Inflammatory macrophage (primary cell): ENCODE data around the gene TOMM22.
A peak's percentile ranks its signal among the peaks of the same experiment; 100 is the strongest.
"Not testable (repeated sequence)": the region's sequence is repeated elsewhere in the genome, so short reads cannot be mapped to it uniquely, and the experiment has no call there.

ENCODE experiments used
- DNase-seq, 2 donors: peaks; one replicate each; pipeline ENCODE4 v3.0.0-alpha.2; 2020 to 2022
- total RNA-seq, 18 experiments: gene quantifications; one replicate each; lab custom pipeline; 2026; ENCODE audit warnings: mixed read lengths in 6 of 18, inconsistent platforms in 2 of 18; lab: John Stamatoyannopoulos, UW

The TOMM22 gene
- total RNA-seq, result 29.3 to 71.3 (median 54.5) reads per million in 18 experiments

- DNase-seq, result peak; percentile 89 to 92
Measured at GRCh38 chr22:38681582-38682335, at the start of gene TOMM22. Gene TOMM22, plus strand, starts transcription at chr22:38681957. Its CDS starts 22 bp downstream, at chr22:38681979.

- no peak for DNase-seq
Measured at GRCh38 chr22:38632528-38632927, 49.2 kb upstream of the TOMM22 start.

- no peak for DNase-seq
Measured at GRCh38 chr22:38638216-38638615, 43.5 kb upstream of the TOMM22 start.

GRCh38 chr22:38638728-38639127, 43.0 kb upstream of the TOMM22 start:
- no peak for DNase-seq

- no peak for DNase-seq
Measured at GRCh38 chr22:38641476-38642040, 40.2 kb upstream of the TOMM22 start.

GRCh38 chr22:38644245-38644644, 37.5 kb upstream of the TOMM22 start:
- DNase-seq, result not testable (repeated sequence)

DNA sequence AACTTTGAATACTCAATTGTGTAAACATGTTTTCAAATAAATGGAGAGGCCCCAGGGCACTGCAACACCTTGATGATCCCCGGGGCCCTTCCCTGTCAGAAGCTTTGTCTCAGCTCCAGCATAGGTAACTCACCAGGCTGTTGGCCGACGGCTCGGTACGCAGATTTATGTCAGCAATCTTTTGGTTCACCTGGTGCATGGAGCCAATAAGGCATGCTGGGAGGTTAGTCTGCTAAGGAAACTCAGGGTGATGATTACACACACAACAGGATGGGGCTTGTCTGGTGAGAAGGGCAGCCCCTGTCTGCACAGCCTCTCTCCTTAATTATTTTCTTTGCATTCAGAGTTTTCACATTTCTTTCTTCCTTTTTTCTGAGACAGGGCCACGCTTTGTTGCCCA, 36.3 kb upstream of the TOMM22 start:
- no peak for DNase-seq

DNA sequence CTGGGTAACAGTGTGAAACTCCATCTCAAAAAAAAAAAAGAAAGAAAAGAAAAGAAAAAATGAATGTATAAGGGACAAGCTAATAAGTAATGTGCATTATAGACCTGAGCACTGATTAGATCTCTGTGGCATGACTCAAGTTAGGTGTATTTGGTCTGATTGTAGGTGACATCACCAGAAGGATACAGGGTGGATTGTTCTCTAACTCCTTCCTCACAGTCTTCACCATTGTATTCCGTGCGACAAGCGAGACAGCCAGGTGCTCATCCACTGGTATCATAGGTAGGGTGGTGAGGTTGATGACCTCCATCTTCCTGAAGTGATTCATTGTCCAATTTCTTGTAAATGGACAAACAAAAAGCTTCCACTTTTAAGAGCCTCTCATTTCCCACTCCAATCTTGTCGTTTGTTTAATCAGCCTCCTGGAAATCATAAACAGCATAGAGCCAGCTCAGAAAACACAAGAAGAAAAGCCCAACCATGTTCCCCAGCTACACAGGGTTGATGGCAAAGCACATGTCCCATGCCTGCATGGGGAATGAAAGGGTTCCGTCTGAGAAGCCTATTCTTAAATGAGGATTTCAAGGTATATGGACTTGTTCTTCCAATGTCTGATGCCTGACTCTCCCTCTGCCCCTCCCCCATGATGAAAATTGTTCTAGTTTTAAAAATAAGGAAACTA, 31.8 kb upstream of the TOMM22 start:
- DNase-seq, result no peak

GRCh38 chr22:38652859-38653258, 28.9 kb upstream of the TOMM22 start:
- DNase-seq, result no peak

DNA sequence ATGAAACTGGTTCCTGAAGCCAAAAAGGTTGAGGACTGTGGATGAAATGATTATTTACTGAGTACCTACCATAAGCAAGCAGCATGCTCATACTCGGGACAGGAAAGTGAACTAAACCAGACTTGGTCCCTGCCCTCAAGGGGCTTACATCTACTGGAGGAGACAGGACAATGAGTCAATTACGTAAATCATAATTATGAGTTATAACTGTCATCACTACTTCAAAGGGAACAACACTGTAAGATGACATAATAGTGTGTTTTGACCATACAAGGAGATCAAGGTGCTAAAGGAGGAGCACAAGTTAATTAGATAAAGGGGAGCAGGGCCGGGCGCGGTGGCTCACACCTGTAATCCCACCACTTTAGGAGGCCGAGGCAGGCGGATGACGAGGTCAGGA, 28.0 kb upstream of the TOMM22 start:
- DNase-seq, result no peak

GRCh38 chr22:38655519-38656255, 26.1 kb upstream of the TOMM22 start:
- DNase-seq, result no peak

DNA sequence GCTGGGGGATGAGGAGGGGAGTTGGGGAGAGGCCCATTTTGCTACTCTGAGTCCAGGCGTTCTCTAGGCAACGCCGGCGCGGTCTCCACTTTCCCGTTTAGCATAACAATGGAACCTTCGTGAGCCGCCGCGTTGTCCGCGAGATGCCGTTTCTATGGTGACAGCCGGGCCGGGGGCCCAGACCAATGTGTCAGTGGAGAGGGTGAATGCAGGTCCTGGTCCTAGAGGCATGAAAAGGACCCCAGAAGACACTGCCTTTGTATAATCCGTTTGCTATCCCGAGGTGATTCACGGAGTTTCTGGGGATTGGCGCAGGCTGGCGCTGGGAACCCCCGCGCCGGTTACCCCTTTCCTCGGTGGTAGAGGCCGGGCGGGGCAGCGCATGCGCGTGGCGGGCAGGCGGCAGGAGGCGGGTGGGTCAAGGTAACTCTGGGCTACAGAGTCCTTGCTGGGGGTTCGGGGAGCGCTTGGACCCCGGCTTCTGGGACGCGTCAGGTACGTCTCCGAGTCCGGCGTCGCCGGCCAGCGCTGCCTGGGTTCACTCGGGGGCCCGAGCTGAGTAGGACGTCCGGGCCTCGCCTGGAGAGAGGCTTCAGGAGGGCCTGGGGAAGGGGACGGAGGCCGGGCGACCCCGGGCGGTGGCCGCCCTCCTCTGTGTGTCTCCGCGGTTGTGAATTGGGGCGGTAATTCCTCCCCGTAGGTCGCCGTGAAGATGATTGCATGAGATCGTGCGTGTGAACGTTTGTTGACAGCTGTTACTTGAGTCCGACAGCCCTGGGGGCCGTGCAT, 25.3 kb upstream of the TOMM22 start, which contains the start of the genes CBY1 and FAM227A:
Gene CBY1 (plus strand): TSS at position 383 of the 789 bp plus-strand sequence. CDS start 11,417 bp downstream, outside the sequence.
Gene FAM227A (minus strand): TSS at position 137 of the 789 bp plus-strand sequence. CDS start 6,224 bp downstream, outside the sequence.
- peak; percentile 79 to 89 for DNase-seq

GRCh38 chr22:38657045-38657909, 24.5 kb upstream of the TOMM22 start:
- no peak for DNase-seq

- no peak for DNase-seq
Measured at GRCh38 chr22:38674888-38675287, 6.9 kb upstream of the TOMM22 start.

GRCh38 chr22:38675833-38676232, 5.9 kb upstream of the TOMM22 start:
- no peak for DNase-seq

DNA sequence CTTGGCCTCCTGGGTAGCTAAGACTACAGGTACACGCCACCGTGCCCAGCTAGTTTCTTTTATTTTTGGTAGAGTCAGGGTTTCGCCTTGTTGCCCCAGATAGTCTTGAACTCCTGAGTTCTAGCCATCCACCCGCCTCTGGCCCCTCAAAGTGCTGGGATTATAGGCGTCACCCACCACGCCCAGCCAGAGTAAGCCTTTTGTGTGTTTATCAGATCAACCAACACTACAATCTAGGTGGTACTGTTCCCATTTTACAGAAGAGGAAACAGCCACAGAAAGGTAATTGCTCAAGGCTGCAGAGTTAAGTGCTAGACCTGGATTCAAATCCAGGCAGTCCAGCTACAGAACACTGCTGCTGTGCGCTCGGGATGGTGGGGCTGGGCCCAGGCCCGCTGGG, 3.1 kb downstream of the TOMM22 start:
- DNase-seq, result no peak

DNA sequence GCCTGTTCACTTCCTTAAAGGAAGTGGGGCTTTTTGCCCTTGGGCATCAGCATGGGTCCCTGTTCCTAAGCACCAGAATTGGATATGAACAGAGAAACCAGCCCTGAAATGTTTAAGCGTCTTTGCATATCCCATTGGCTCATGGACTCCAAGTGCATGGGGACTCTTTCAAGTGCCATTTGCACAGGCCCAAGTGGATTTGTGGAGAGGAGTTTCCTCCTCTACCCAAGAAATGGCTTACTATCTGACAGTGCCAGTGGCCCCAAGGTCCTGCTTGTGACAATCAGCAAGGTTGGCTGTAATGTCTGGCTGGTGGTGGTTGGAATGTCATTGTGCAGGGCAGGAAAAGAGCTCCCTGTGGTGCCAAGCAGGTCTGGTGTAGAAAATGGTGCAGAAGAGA, 4.0 kb downstream of the TOMM22 start:
- no peak for DNase-seq

- DNase-seq, result no peak
Measured at GRCh38 chr22:38689651-38690050, 7.9 kb downstream of the TOMM22 start.

DNA sequence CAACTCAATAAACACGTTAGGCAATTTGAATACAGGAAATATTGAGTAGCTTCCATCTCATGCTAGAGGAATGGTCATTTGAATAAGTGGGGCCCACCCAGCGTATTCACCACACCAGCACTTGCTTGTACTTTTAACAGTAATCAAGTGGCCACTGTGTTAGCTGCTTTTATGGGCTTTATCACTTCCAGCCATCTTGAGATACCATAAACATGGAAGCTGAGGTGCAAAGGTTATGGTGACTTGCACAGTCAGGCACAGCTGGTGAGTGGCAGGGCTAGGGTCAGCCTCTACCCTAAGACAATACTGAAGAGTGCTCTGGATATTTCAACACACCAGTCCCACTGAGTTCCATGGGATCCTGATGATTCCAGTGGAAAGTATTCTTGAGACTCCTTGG, 12.3 kb downstream of the TOMM22 start:
- DNase-seq, result no peak

DNA sequence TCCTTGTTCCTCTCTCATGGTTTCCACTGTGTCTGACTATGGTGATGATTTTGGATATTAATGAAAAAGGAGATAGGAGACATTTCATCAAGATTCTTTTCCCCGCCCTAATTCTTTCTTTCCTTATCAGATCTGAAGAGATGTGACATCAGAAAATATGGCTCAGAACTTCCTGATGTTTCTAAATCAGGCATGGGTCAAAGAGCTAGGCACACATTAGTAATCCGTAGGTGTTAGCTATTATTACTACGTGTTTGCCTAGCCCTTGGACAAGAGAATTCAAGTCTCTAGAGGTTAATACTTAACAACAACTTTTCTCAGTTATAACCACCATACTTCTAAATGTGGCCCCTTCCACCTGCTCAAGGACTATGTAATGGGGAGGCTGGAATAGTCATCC, 13.2 kb downstream of the TOMM22 start:
- DNase-seq, result peak; percentile 17 to 41
